GM12872 (cell line): ENCODE measurements around the gene POU3F2.

ENCODE experiments used
- TF ChIP-seq, protein P1 (sequence below): IDR thresholded peaks from 3 replicates; pipeline ENCODE4 v1.5.1; 2011; ENCODE audit warnings: low read depth, mild to moderate bottlenecking, low read length, moderate library complexity; ENCODE audit not compliant: insufficient read depth

POU3F2 gene

DNA sequence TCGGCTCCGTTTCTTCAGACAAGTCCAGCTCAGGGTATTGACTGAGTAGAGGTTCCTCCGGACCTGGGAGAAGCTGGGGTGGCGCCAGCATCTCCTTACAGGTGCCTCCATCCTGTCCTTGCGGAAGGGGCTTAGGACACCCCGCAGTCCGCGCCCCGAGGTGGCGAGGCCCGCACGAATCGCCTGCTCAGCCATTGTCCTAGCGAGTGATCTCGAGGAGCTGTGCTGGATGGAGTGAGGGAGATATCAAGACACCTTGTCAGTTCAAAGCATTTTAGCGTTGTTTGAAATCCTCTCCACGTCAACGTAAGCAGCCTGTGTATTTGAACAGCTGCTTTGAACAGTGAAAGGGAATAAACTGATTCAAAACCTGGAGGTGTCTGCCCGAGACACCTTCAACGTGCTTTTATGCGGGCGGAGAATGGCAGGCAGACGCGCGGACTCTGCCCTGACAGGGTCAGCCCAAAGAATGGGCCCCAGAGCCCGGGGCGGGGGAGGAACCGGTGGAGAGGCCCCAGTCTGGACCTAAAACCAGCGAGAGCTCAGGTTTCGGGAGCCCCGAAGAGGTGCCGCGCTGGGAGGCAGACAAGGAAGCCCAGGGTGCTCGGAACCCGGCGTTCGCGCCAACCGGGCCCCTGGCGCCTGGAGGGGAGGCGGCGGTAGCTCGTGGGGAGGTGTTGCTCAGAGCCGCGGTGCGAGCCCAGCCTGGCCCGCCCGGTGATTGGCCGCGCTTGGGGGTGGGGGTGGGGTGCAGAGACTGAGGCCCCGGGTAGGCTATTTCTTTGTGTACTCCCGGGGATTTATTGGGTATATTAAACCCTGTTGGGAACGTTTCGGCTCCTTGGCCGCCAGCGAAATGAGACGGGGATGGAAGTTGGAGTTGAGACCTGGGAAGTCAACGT is 3.1 kb upstream of the POU3F2 start:
- TF ChIP-seq, protein P1, sequence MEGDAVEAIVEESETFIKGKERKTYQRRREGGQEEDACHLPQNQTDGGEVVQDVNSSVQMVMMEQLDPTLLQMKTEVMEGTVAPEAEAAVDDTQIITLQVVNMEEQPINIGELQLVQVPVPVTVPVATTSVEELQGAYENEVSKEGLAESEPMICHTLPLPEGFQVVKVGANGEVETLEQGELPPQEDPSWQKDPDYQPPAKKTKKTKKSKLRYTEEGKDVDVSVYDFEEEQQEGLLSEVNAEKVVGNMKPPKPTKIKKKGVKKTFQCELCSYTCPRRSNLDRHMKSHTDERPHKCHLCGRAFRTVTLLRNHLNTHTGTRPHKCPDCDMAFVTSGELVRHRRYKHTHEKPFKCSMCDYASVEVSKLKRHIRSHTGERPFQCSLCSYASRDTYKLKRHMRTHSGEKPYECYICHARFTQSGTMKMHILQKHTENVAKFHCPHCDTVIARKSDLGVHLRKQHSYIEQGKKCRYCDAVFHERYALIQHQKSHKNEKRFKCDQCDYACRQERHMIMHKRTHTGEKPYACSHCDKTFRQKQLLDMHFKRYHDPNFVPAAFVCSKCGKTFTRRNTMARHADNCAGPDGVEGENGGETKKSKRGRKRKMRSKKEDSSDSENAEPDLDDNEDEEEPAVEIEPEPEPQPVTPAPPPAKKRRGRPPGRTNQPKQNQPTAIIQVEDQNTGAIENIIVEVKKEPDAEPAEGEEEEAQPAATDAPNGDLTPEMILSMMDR, result no peak

DNA sequence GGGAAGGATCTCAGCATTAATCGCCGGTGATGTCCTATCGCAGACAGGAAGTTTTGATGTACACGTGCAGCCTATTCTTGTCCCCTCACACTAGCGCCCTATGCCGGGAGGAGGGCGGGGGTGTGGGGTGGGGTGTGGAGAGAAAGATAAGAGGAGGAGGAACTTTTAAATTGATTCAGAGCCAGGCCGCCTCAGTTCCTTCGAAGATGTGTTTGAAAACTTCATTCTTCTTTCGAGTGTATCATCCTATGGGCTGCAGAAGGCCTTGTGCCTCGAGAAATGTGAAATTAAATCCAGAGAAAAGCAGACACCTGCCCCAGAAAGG is 2.5 kb upstream of the POU3F2 start:
- TF ChIP-seq, protein P1, result no peak

DNA sequence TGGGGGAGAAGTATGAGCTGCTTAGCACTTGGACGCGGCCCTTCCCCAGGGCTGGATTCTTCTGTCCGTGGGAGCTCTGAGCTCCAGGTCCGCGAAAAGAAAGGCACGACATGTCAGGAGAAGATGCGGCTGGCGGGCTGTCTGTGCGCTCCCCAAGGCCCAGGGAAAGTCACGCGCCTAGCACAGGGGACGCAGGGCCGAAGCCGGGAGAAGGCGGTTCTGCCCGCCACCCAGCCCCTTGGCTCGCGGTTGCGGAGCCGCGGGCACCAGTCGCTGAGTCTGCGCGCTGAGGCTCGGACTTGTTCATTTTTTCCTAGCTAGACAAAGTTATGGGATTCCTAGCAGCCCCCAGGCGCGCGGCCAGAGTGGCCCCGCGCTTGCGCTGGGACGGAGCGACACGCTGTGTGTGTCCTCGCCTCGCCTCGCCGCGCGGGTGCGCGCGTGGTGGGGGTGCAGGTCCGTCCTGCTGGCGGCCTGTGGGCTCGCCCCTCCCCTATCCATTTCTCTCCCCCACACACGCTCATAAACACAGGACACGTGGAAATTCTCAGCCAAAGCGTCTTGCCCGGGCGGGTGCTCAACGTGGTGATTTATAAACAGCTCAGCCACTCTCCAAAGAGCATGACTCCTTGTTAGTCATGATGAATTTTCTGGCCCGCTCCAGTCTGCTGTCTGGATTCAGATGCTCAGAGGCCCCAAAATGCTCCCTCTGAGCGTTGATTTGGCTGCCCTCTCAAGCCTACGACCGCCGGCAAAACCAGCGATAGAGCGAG is 1.9 kb upstream of the POU3F2 start:
- TF ChIP-seq, protein P1, result no peak

DNA sequence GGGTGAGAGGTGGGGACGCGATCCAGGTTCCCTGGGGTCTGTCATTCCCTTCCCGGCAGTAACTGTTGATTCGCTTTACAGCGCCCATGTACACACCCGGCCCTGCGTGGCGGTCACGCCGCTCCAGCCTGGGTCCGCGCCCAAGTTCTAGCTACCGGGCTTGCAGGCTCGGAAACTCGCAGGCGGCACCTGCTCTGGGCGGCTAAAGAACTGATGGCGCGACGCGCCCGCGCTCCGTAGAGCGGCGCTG is 1.4 kb upstream of the POU3F2 start:
- TF ChIP-seq, protein P1, result 0 out of 3 replicates have a peak, but pooled peaks have one; percentile 16

DNA sequence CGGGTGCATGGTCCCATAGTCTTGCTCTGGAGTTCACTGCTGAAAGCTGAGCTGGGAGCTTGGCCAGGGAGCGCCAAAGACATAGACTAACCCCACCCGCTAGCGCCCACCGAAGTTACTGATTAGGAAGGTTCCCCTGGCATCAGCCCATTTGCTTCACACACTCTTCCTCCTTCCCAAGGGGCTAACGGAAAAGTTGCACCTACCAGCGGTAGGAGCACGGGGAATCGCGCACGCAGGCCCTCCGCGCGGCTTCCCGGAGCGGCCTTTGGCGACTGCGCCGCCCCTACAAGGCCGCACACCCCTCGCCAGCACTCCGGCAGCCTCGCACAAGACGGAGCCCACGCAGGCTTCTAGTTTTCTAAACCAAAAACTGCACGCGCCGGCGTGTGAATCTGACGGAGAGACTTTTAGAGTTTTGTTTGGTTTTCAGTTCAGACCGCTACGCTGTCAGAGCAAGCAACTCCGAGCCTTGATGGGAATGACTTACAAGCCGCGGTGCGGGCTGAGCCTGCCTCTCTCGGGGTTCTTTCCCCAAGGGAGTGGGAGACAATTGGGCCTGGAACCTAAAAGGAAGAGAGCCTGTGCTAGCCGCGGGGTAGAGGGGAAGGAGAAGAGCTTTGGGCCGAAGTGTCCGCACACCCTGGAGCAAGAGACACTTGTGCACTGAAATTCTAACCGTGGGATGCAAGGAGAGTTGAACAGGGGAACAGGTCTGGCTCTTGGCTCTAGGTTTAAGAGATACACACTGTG is 891 bp upstream of the POU3F2 start:
- TF ChIP-seq, protein P1, result no peak

DNA sequence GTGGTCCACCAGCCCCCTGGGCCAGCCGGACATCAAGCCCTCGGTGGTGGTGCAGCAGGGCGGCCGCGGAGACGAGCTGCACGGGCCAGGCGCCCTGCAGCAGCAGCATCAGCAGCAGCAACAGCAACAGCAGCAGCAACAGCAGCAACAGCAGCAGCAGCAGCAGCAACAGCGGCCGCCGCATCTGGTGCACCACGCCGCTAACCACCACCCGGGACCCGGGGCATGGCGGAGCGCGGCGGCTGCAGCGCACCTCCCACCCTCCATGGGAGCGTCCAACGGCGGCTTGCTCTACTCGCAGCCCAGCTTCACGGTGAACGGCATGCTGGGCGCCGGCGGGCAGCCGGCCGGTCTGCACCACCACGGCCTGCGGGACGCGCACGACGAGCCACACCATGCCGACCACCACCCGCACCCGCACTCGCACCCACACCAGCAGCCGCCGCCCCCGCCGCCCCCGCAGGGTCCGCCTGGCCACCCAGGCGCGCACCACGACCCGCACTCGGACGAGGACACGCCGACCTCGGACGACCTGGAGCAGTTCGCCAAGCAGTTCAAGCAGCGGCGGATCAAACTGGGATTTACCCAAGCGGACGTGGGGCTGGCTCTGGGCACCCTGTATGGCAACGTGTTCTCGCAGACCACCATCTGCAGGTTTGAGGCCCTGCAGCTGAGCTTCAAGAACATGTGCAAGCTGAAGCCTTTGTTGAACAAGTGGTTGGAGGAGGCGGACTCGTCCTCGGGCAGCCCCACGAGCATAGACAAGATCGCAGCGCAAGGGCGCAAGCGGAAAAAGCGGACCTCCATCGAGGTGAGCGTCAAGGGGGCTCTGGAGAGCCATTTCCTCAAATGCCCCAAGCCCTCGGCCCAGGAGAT is 1.0 kb downstream of the POU3F2 start:
- TF ChIP-seq, protein P1, result no peak
